Measurements from ENCODE around the gene IL1RAPL1. TPM values are rescaled to one million over a fixed set of nuclear protein-coding genes. Genes with fewer than 3 reads are reported as not detected.

The IL1RAPL1 gene
- total and polyA plus RNA-seq, 2 donors (not counting 1 experiment from before 2014, with no cell fraction given), result 0.25 to 2.8 TPM

- no peak overlapping the region for H2AFZ ChIP-seq (ENCODE audit: low read length)
- H3K4me1 ChIP-seq (ENCODE audit: control insufficient read depth, extremely low read depth, insufficient read depth, low read length), result no peaks in the 10 kb centered on the region
Observed at GRCh38 chrX:29560065-29560464, 972.8 kb downstream of the IL1RAPL1 start.

GRCh38 chrX:29561417-29561816, 974.2 kb downstream of the IL1RAPL1 start:
- no peaks in the 10 kb centered on the region for H3K4me1 ChIP-seq (ENCODE audit: control insufficient read depth, extremely low read depth, insufficient read depth, low read length)
- no peaks in the 10 kb centered on the region for H3K36me3 ChIP-seq (ENCODE audit: control insufficient read depth, insufficient read depth, low read length)
- no peaks in the 10 kb centered on the region for H4K20me1 ChIP-seq (ENCODE audit: control insufficient read depth, extremely low read depth, insufficient read depth, low read length)
- H3K79me2 ChIP-seq (ENCODE audit: control insufficient read depth, insufficient read depth, low read length), result no peaks in the 10 kb centered on the region
- no peak overlapping the region for H3K4me2 ChIP-seq (ENCODE audit: extremely low read depth, insufficient read depth, low read length)
- no peak overlapping the region for H3K4me3 ChIP-seq (replicated peaks in 1 of 4; ENCODE audit: control extremely low read depth in 1 of 4, insufficient read depth in 1 of 4, low read depth in 3 of 4, low read length in 4 of 4)
- H3K9ac ChIP-seq (ENCODE audit: insufficient read depth, low read length), result no peak overlapping the region
- TF ChIP-seq CTCF (conservative IDR thresholded peaks at IDR 0.05 in 1 of 2, IDR thresholded peaks at IDR 0.05 in 1 of 2; ENCODE audit: low read depth in 1 of 2, low read length in 2 of 2), result no peak
- no peak for TF ChIP-seq EZH2 (IDR thresholded peaks at IDR 0.05; ENCODE audit: low read length, missing control alignments)
- no peaks in the 10 kb centered on the region for H3K9me3 ChIP-seq (ENCODE audit: control insufficient read depth, insufficient read depth, low read depth, low read length)
- H3K27ac ChIP-seq (ENCODE audit: insufficient read depth, low read length), result no peak overlapping the region
- DNase-seq (ENCODE audit: low read depth in 2 of 2), result peak in 1 of 2 donors; percentile 52
- no peaks in the 10 kb centered on the region for H3K27me3 ChIP-seq (ENCODE audit: control insufficient read depth, insufficient read depth, low read length)
- no peak overlapping the region for H2AFZ ChIP-seq (ENCODE audit: low read length)

More at GRCh38 chrX:29560065-29560464, 972.8 kb downstream of the IL1RAPL1 start:
- Histone ChIP-seq H3K36me3 (ENCODE audit: control insufficient read depth, insufficient read depth, low read length) (no peaks in the 10 kb centered on the region), H4K20me1 (ENCODE audit: control insufficient read depth, extremely low read depth, insufficient read depth, low read length) (no peaks in the 10 kb centered on the region), H3K27ac (ENCODE audit: insufficient read depth, low read length) (no peak overlapping the region), H3K27me3 (ENCODE audit: control insufficient read depth, insufficient read depth, low read length) (no peaks in the 10 kb centered on the region), H3K9ac (ENCODE audit: insufficient read depth, low read length) (no peak overlapping the region), H3K79me2 (ENCODE audit: control insufficient read depth, insufficient read depth, low read length) (no peaks in the 10 kb centered on the region), H3K4me2 (ENCODE audit: extremely low read depth, insufficient read depth, low read length) (no peak overlapping the region), H3K9me3 (ENCODE audit: control insufficient read depth, insufficient read depth, low read depth, low read length) (no peaks in the 10 kb centered on the region), H3K4me3 (replicated peaks in 1 of 4; ENCODE audit: control extremely low read depth in 1 of 4, insufficient read depth in 1 of 4, low read depth in 3 of 4, low read length in 4 of 4) (no peak overlapping the region)
- no peak for DNase-seq (ENCODE audit: low read depth in 2 of 2)
- TF ChIP-seq EZH2 (IDR thresholded peaks at IDR 0.05; ENCODE audit: low read length, missing control alignments) (no peak), CTCF (conservative IDR thresholded peaks at IDR 0.05 in 1 of 2, IDR thresholded peaks at IDR 0.05 in 1 of 2; ENCODE audit: low read depth in 1 of 2, low read length in 2 of 2) (no peak)

GRCh38 chrX:29580560-29580959, 993.3 kb downstream of the IL1RAPL1 start:
- Histone ChIP-seq H3K4me3 (replicated peaks in 1 of 4; ENCODE audit: control extremely low read depth in 1 of 4, insufficient read depth in 1 of 4, low read depth in 3 of 4, low read length in 4 of 4) (no peak overlapping the region), H3K9me3 (ENCODE audit: control insufficient read depth, insufficient read depth, low read depth, low read length) (no peaks in the 10 kb centered on the region), H3K4me2 (ENCODE audit: extremely low read depth, insufficient read depth, low read length) (no peak overlapping the region), H3K36me3 (ENCODE audit: control insufficient read depth, insufficient read depth, low read length) (no peaks in the 10 kb centered on the region), H2AFZ (ENCODE audit: low read length) (no peak overlapping the region), H3K27ac (ENCODE audit: insufficient read depth, low read length) (no peak overlapping the region), H4K20me1 (ENCODE audit: control insufficient read depth, extremely low read depth, insufficient read depth, low read length) (no peaks in the 10 kb centered on the region), H3K27me3 (ENCODE audit: control insufficient read depth, insufficient read depth, low read length) (no peaks in the 10 kb centered on the region), H3K4me1 (ENCODE audit: control insufficient read depth, extremely low read depth, insufficient read depth, low read length) (no peaks in the 10 kb centered on the region), H3K79me2 (ENCODE audit: control insufficient read depth, insufficient read depth, low read length) (no peaks in the 10 kb centered on the region), H3K9ac (ENCODE audit: insufficient read depth, low read length) (no peak overlapping the region)
- DNase-seq (ENCODE audit: low read depth in 2 of 2), result no peak
- TF ChIP-seq EZH2 (IDR thresholded peaks at IDR 0.05; ENCODE audit: low read length, missing control alignments), result no peak
- TF ChIP-seq CTCF (conservative IDR thresholded peaks at IDR 0.05 in 1 of 2, IDR thresholded peaks at IDR 0.05 in 1 of 2; ENCODE audit: low read depth in 1 of 2, low read length in 2 of 2), result no peak

Measured in fibroblast of lung (primary cell).